ENCODE measurements around the gene TP53. TPM values are rescaled to one million over a fixed set of nuclear protein-coding genes. Genes with fewer than 3 reads are reported as not detected.

The TP53 gene
- polyA plus RNA-seq, 1 experiment = 48.4 TPM

GRCh38 chr17:7711051-7711755 is 23.9 kb upstream of the TP53 start:
- no peak overlapping the region for H3K4me3 ChIP-seq (ENCODE audit: low read depth, low read length)
- no peaks in the 10 kb centered on the region for H3K36me3 ChIP-seq (ENCODE audit: control insufficient read depth, insufficient read depth, low read length)
- TF ChIP-seq CTCF (IDR thresholded peaks at IDR 0.05; ENCODE audit: insufficient read depth, low read depth, low read length) = 0 out of 2 replicates have a peak, but pooled peaks have one; percentile 13
- peaks cover 18% of the 10 kb centered on the region for H3K27me3 ChIP-seq (ENCODE audit: control insufficient read depth, insufficient read depth, low read length)
- DNase-seq (ENCODE audit: low read depth) = no peak
- ChIA-PET POLR2A (no interaction called here), CTCF (interaction anchor here (1.1 kb wide), 1 partner anchor 79 kb away, joined by 3 read pairs; no protein-coding TSS in a partner anchor)

DNA sequence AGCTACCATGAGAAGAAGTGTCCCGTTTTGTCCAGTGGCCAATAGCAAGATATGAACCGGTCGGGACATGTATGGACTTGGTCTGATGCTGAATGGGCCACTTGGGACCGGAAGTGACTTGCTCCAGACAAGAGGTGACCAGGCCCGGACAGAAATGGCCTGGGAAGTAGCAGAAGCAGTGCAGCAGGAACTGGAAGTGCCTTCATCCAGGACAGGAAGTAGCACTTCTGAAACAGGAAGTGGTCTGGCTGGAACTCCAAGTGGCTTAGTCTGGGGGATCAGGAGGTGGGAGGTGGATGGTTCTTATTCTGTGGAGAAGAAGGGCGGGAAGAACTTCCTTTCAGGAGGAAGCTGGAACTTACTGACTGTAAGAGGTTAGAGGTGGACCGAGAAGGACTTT is 23.0 kb upstream of the TP53 start:
- CTCF ChIA-PET = interaction anchor here (0.7 to 1.2 kb wide), 3 partner anchors 23 to 957 kb away, joined by 3 to 5 read pairs (median 3); partner anchors contain the start of gene TP53
- DNase-seq (ENCODE audit: low read depth) = no peak

GRCh38 chr17:7709031-7709430 is 21.7 kb upstream of the TP53 start:
- Histone ChIP-seq H3K4me3 (ENCODE audit: low read depth, low read length) (no peak overlapping the region), H3K36me3 (ENCODE audit: control insufficient read depth, insufficient read depth, low read length) (no peaks in the 10 kb centered on the region), H3K27me3 (ENCODE audit: control insufficient read depth, insufficient read depth, low read length) (peaks cover 30% of the 10 kb centered on the region)
- no peak for DNase-seq (ENCODE audit: low read depth)
- no peak for TF ChIP-seq CTCF (IDR thresholded peaks at IDR 0.05; ENCODE audit: insufficient read depth, low read depth, low read length)
- CTCF ChIA-PET = interaction anchor here (0.5 to 0.6 kb wide), 2 partner anchors 245 to 663 kb away, joined by 3 read pairs; no protein-coding TSS in a partner anchor
- POLR2A ChIA-PET = no interaction called here

More for the DNA sequence above, 23.0 kb upstream of the TP53 start:
- H3K27me3 ChIP-seq (ENCODE audit: control insufficient read depth, insufficient read depth, low read length) = peaks cover 25% of the 10 kb centered on the region
- no peak overlapping the region for H3K4me3 ChIP-seq (ENCODE audit: low read depth, low read length)
- no peak for TF ChIP-seq CTCF (IDR thresholded peaks at IDR 0.05; ENCODE audit: insufficient read depth, low read depth, low read length)
- no peaks in the 10 kb centered on the region for H3K36me3 ChIP-seq (ENCODE audit: control insufficient read depth, insufficient read depth, low read length)
- POLR2A ChIA-PET = no interaction called here

DNA sequence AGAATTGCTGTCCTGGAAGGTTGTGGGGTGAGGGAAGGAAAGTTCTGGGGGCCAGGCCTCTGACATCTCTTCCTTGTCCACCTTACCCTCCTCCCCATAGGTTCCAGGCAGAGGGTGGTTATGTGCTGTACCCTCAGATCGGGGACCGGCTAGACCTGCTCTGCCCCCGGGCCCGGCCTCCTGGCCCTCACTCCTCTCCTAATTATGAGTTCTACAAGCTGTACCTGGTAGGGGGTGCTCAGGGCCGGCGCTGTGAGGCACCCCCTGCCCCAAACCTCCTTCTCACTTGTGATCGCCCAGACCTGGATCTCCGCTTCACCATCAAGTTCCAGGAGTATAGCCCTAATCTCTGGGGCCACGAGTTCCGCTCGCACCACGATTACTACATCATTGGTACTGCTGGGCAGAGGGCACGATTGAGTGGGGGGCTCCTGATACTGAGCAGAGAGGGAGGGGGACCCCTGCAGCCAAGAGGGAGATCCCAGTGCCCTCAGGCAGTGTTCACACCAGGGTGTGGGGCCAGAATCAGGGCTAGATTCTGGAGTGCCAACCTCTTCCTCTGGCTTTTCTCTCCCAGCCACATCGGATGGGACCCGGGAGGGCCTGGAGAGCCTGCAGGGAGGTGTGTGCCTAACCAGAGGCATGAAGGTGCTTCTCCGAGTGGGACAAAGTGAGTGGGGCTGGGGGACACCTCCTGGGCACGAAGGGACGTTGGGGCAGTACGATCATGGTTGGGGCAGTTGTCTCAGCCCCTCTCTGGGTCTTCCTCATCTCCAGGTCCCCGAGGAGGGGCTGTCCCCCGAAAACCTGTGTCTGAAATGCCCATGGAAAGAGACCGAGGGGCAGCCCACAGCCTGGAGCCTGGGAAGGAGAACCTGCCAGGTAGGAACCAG is 20.8 kb upstream of the TP53 start:
- H3K36me3 ChIP-seq (ENCODE audit: control insufficient read depth, insufficient read depth, low read length) = peaks cover under 1% of the 10 kb centered on the region; the same call in 1 of the 2 replicates
- DNase-seq (ENCODE audit: low read depth) = no peak
- H3K27me3 ChIP-seq (ENCODE audit: control insufficient read depth, insufficient read depth, low read length) = peaks cover 26% of the 10 kb centered on the region
- H3K4me3 ChIP-seq (ENCODE audit: low read depth, low read length) = no peak overlapping the region
- TF ChIP-seq CTCF (IDR thresholded peaks at IDR 0.05; ENCODE audit: insufficient read depth, low read depth, low read length) = no peak
- ChIA-PET CTCF (no interaction called here), POLR2A (no interaction called here)

- Histone ChIP-seq H3K36me3 (ENCODE audit: control insufficient read depth, insufficient read depth, low read length) (peaks cover 2% of the 10 kb centered on the region; the same call in 1 of the 2 replicates), H3K4me3 (ENCODE audit: low read depth, low read length) (no peak overlapping the region), H3K27me3 (ENCODE audit: control insufficient read depth, insufficient read depth, low read length) (peaks cover 23% of the 10 kb centered on the region)
- no peak for DNase-seq (ENCODE audit: low read depth)
- ChIA-PET POLR2A (no interaction called here), CTCF (no interaction called here)
- no peak for TF ChIP-seq CTCF (IDR thresholded peaks at IDR 0.05; ENCODE audit: insufficient read depth, low read depth, low read length)
Observed at GRCh38 chr17:7707446-7707845, 20.2 kb upstream of the TP53 start.
